ENCODE results near the gene CTXN1.

DNA sequence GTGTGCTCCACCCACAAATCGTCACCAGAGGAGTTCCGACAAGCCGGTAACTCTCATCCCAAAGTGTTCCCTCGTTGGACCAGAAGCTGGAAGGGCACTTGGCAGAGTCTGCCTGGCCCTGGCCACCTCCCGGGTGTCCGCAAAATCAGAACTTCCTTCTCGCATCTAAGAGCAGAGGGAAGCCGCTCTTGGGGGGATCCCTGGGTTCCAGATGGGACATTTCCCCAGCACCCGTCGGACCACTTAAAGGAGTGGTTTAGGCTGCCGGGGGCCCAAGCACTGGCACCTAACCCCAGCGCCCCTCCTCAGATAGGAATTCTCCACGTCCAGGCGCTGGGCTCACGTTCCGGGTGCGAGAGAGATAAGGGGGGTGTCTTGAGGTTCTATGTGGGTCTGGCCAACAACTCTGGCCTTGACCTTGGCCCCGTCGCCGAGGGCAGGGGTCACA, 23.1 kb downstream of the CTXN1 start:
- TF ChIP-seq, protein P1, sequence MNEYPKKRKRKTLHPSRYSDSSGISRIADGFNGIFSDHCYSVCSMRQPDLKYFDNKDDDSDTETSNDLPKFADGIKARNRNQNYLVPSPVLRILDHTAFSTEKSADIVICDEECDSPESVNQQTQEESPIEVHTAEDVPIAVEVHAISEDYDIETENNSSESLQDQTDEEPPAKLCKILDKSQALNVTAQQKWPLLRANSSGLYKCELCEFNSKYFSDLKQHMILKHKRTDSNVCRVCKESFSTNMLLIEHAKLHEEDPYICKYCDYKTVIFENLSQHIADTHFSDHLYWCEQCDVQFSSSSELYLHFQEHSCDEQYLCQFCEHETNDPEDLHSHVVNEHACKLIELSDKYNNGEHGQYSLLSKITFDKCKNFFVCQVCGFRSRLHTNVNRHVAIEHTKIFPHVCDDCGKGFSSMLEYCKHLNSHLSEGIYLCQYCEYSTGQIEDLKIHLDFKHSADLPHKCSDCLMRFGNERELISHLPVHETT (tag by site-specific recombination; IDR thresholded peaks at IDR 0.05): no peak
- TF ChIP-seq, protein P2, sequence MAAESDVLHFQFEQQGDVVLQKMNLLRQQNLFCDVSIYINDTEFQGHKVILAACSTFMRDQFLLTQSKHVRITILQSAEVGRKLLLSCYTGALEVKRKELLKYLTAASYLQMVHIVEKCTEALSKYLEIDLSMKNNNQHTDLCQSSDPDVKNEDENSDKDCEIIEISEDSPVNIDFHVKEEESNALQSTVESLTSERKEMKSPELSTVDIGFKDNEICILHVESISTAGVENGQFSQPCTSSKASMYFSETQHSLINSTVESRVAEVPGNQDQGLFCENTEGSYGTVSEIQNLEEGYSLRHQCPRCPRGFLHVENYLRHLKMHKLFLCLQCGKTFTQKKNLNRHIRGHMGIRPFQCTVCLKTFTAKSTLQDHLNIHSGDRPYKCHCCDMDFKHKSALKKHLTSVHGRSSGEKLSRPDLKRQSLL (tag by site-specific recombination; IDR thresholded peaks at IDR 0.05): no peak
- TF ChIP-seq, protein P3, sequence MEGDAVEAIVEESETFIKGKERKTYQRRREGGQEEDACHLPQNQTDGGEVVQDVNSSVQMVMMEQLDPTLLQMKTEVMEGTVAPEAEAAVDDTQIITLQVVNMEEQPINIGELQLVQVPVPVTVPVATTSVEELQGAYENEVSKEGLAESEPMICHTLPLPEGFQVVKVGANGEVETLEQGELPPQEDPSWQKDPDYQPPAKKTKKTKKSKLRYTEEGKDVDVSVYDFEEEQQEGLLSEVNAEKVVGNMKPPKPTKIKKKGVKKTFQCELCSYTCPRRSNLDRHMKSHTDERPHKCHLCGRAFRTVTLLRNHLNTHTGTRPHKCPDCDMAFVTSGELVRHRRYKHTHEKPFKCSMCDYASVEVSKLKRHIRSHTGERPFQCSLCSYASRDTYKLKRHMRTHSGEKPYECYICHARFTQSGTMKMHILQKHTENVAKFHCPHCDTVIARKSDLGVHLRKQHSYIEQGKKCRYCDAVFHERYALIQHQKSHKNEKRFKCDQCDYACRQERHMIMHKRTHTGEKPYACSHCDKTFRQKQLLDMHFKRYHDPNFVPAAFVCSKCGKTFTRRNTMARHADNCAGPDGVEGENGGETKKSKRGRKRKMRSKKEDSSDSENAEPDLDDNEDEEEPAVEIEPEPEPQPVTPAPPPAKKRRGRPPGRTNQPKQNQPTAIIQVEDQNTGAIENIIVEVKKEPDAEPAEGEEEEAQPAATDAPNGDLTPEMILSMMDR (tag by site-specific recombination; IDR thresholded peaks at IDR 0.05): no peak
- TF ChIP-seq, protein P4, sequence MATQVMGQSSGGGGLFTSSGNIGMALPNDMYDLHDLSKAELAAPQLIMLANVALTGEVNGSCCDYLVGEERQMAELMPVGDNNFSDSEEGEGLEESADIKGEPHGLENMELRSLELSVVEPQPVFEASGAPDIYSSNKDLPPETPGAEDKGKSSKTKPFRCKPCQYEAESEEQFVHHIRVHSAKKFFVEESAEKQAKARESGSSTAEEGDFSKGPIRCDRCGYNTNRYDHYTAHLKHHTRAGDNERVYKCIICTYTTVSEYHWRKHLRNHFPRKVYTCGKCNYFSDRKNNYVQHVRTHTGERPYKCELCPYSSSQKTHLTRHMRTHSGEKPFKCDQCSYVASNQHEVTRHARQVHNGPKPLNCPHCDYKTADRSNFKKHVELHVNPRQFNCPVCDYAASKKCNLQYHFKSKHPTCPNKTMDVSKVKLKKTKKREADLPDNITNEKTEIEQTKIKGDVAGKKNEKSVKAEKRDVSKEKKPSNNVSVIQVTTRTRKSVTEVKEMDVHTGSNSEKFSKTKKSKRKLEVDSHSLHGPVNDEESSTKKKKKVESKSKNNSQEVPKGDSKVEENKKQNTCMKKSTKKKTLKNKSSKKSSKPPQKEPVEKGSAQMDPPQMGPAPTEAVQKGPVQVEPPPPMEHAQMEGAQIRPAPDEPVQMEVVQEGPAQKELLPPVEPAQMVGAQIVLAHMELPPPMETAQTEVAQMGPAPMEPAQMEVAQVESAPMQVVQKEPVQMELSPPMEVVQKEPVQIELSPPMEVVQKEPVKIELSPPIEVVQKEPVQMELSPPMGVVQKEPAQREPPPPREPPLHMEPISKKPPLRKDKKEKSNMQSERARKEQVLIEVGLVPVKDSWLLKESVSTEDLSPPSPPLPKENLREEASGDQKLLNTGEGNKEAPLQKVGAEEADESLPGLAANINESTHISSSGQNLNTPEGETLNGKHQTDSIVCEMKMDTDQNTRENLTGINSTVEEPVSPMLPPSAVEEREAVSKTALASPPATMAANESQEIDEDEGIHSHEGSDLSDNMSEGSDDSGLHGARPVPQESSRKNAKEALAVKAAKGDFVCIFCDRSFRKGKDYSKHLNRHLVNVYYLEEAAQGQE (tag by site-specific recombination; IDR thresholded peaks at IDR 0.05): no peak
- no peak for TF ChIP-seq SP3 (tag by site-specific recombination; IDR thresholded peaks at IDR 0.05)
- no peak for TF ChIP-seq ZBTB8A (tag by site-specific recombination; IDR thresholded peaks at IDR 0.05)
- no peak for TF ChIP-seq ZNF140 (tag by site-specific recombination; IDR thresholded peaks at IDR 0.05)
- TF ChIP-seq, protein P5, sequence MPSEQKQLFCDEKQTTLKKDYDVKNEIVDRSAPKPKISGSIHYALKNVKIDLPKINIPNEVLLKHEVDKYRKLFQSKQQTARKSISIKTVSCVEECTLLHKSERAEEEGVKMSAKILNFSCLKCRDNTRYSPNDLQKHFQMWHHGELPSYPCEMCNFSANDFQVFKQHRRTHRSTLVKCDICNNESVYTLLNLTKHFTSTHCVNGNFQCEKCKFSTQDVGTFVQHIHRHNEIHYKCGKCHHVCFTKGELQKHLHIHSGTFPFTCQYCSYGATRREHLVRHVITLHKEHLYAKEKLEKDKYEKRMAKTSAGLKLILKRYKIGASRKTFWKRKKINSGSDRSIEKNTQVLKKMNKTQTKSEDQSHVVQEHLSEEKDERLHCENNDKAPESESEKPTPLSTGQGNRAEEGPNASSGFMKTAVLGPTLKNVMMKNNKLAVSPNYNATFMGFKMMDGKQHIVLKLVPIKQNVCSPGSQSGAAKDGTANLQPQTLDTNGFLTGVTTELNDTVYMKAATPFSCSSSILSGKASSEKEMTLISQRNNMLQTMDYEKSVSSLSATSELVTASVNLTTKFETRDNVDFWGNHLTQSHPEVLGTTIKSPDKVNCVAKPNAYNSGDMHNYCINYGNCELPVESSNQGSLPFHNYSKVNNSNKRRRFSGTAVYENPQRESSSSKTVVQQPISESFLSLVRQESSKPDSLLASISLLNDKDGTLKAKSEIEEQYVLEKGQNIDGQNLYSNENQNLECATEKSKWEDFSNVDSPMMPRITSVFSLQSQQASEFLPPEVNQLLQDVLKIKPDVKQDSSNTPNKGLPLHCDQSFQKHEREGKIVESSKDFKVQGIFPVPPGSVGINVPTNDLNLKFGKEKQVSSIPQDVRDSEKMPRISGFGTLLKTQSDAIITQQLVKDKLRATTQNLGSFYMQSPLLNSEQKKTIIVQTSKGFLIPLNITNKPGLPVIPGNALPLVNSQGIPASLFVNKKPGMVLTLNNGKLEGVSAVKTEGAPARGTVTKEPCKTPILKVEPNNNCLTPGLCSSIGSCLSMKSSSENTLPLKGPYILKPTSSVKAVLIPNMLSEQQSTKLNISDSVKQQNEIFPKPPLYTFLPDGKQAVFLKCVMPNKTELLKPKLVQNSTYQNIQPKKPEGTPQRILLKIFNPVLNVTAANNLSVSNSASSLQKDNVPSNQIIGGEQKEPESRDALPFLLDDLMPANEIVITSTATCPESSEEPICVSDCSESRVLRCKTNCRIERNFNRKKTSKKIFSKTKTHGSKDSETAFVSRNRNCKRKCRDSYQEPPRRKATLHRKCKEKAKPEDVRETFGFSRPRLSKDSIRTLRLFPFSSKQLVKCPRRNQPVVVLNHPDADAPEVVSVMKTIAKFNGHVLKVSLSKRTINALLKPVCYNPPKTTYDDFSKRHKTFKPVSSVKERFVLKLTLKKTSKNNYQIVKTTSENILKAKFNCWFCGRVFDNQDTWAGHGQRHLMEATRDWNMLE (tag by site-specific recombination; conservative IDR thresholded peaks at IDR 0.05; ENCODE audit: low read depth): no peak
